Activated effector memory CD4-positive, alpha-beta T cell treated with anti-CD3 and anti-CD28 coated beads, Interleukin-2, amount 50 U/mL, for 16 hours (primary cell): ENCODE data around the gene MEIOSIN.
A peak's percentile ranks its signal among the peaks of the same experiment; 100 is the strongest.
"Not testable (repeated sequence)": the region's sequence is repeated elsewhere in the genome, so short reads cannot be mapped to it uniquely, and the experiment has no call there.

Source experiments
- DNase-seq: peaks from one replicate; pipeline ENCODE4 v3.0.0-alpha.2; 2020

MEIOSIN gene, protein sequence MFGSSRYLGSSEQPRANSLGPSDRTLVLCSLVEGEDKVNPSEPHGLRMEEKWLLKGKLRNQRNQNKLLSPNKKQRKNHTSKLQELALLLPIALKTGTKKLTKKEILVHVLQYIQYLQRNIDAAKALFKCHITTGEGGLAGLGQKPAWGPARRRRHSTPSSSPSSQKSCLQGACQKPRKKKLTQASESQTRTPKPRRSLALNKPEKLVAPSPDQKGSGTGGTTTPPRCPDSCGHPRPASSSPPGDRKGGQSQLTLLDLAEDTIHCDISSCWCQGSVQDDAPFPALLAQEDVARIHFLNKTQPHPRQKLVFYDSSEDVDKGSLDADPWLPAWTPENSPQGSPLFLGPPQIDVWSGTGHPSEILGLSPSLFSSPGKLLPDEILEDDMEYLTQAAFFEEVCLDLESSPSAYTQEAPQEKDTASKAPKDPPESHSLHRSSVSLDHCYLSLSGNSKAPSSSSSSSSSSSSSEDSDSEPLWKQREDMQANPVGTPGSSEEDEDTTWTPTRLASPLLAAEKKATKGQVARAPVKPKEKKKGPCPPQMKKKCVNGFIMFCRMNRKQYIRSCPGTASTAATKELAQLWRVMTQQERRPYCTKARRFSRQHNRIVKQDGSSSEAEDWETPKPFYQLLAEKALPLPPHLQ

GRCh38 chr19:45733160-45733810 lies at the start of gene MEIOSIN:
Gene MEIOSIN (plus strand): TSS chr19:45733439. CDS start chr19:45735377, 1,938 bp downstream.
- DNase-seq = no peak

DNA sequence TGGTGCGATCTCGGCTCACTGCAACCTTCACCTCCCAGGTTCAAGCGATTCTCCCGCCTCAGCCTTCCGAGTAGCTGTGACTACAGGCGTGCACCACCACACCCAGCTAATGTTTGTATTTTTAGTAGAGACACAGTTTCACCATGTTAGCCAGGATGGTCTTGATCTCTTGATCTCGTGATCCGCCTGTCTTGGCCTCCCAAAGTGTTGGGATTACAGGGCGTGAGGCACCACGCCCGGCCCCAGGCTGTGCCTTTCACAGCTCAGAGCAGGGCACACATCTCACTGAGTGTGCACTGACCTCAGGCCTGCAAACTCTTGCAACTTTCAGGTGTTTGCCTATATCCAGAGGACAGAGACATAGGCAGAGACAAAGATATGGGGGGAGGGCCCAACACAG lies 48.2 kb upstream of the MEIOSIN start:
- DNase-seq = not testable (repeated sequence)

- DNase-seq = no peak
Observed at GRCh38 chr19:45687599-45687998, 45.6 kb upstream of the MEIOSIN start.

- peak; percentile 98 for DNase-seq
Observed at GRCh38 chr19:45691516-45692186, 41.6 kb upstream of the MEIOSIN start, which contains the start of gene SNRPD2. Gene SNRPD2 (minus strand): TSS chr19:45691953. CDS start chr19:45691888, 65 bp downstream.

DNA sequence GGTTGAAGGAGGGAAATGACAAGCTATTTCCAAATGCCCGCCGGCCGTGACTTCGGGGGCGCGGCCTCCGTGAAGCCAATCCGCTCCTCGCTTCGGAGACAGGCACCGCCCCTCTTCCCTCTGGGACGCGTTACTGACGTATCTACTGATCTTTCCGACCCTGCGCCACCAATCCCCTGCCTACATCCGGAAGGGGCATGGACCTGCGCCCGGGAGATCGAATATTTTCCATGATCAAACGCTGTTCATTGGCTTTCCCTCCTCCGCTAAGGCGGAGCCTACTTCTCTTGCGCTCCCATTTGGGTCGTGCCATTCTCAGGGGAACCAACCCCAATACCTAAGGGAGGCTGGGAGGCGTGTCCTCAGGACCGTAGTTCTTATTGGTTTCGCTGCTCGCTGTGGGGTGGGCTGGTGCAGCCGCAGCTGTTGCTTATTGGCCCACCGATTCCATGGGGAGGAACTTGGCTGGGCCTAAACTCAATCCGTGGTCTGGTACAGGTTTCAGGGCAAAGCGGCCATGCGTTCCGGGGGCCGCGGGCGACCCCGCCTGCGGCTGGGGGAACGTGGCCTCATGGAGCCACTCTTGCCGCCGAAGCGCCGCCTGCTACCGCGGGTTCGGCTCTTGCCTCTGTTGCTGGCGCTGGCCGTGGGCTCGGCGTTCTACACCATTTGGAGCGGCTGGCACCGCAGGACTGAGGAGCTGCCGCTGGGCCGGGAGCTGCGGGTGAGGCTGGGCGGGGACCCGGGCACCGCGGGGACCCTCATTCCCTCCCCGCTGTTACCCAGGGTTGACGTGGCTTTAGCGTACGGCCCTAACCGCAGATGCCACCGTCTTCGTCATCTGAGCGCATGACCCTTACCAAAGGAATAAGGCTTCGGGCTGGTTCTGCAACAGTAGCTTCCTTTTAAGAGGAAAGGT lies 40.8 kb upstream of the MEIOSIN start, which contains the start of gene QPCTL:
Gene QPCTL, plus strand, starts transcription at position 480 of the 919 bp plus-strand sequence. Its CDS starts 38 bp downstream, at position 518.
- peak; percentile 99 for DNase-seq

GRCh38 chr19:45693106-45693788 lies 40.0 kb upstream of the MEIOSIN start:
- DNase-seq = peak; percentile 92

DNA sequence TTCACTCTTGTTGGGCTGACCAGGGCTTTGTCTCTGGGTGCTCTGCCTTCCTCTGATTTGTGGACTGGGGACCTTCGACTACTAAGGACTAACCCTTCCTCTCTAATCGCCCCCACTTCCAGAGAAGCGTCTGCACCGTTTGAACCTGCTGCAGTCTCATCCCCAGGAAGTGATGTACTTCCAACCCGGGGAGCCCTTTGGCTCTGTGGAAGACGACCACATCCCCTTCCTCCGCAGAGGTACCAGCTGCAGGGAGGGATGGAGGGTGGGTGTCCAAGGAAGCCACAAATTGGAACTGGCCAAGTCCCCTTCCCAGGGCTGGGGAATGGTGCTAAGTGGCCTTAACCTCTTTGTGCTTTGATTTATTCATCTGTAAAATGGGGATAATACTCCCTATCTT lies 31.6 kb upstream of the MEIOSIN start:
- no peak for DNase-seq

GRCh38 chr19:45705115-45705514 lies 28.1 kb upstream of the MEIOSIN start:
- DNase-seq = no peak

DNA sequence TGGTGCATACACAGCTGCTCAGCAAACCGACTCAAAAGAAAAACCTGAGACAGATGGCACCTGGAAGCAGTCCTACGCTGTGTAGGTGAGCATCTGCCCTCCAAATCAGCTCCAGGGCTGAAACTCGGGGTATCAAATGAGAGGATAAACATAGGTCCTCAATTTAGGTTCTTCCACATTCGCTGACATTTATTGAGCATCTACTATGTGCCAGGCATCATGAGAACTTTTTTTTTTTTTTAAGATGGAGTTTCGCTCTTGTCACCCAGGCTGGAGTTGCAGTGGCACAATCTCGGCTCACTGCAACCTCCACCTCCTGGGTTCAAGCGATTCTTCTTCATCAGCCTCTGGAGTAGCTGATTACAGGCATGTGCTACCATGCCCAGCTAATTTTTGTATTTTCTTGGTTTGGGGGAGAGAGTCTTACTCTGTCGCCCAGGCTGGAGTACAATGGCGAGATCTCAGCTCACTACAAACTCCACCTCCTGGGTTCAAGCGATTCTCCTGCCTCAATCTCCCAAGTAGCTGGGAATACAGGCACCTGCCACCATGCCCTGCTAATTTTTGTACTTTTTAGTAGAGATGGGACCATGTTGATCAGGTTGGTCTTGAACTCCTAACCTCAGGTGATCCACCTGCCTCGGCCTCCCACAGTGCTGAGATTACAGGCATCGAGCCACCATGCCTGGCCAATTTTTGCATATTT lies 27.4 kb upstream of the MEIOSIN start:
- DNase-seq = no peak

- DNase-seq = no peak
Observed at GRCh38 chr19:45710356-45711130, 22.7 kb upstream of the MEIOSIN start.

GRCh38 chr19:45711851-45712698 lies 21.2 kb upstream of the MEIOSIN start:
- no peak for DNase-seq

DNA sequence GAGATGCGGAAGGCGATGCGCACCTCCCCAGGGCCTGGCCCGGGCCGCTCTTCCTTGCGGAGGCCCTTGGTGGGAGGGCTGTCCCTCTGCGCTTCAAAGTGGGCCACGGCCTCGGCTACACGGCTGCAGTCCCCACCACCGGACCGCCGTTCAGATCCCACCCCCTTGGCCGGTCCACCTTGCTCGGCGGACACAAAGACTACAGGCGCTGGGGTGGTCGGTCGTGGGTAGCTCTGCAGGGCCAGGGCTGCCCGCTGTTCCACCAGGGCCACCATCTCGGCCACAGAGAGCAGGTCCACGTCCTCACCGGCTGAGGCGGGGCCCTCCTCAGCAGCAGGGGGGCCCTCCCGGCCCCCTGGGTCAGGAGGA lies 20.6 kb upstream of the MEIOSIN start:
- DNase-seq = no peak

GRCh38 chr19:45713141-45713540 lies 20.1 kb upstream of the MEIOSIN start:
- DNase-seq = no peak

GRCh38 chr19:45715139-45715538 lies 18.1 kb upstream of the MEIOSIN start:
- DNase-seq = no peak

DNA sequence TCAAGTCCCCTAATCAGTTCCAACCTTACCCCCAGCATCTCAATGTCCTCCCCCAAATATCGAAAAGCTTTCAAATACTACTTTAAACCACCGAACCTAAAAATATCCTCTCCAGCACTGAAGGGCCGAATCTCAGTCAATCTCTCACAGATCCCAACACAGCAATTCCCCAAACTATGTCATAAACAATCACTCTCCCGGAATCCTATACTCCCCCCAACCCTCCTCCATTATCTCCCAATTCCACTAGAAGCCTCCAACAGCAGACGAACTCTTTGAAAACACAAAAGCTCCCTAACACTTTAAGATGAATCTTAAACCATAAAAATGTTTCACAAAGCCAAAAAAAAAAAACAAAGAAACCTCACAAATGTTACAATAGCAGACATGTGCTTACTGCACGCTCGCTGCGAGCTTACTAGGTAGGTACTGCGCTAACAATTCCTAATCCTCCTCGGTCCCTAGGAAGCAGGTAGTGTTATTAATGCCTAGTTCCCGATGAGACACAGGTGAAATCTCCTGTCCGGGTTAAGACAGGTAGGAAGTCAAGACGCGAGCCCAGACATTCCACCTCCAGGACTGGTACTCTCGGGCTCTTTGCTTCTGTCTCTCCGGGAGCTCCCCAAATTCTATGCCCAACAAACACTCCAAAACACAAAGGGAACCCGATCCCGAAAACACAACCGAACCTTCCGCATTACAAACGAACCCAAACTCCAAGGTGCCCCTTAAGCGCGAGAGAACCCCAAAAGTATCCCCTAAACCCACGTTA lies 16.7 kb upstream of the MEIOSIN start:
- peak; percentile 69 for DNase-seq

DNA sequence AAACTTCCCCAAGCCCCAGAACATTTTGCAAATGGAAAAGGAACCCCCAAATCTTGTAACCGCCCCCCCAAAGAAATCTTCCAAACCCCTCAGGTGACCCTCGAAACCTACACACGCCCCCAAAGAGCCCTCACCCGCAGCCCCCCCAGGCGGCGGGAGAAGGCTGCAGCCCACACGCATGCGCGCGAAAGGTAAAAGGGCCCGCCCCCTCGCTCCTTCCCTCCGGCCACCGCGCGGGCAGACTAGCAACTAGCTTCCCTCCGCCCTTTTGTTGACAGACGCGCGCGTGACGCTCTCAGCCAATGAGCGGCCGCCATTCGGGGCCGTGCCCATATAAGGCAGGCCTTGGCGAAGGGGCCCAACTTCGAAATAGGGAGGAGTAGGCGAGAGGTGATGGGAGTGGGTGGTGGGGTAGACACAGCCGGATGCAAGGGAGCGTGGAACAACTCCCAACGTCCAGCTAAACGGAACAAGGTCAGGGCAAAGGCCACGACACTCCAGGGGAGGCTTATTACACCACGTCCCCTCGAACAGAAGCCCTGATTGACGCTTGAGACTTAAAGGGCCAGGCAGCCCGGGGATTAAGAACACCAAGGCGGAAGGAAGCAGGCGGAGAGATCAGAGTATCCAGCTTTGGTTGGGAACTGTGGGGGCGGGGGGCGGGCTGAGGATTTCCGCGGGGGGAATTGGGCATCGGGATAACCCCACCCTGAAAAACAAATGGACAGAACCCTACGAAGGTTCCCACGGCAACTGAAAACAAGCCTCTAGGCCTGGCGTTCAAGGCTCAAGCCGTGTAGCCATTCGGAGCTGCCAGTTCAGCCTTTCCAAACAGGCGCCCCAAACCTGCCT lies 15.9 kb upstream of the MEIOSIN start:
- peak; percentile 99 for DNase-seq
